Measurements from ENCODE around the gene PACRG.
A peak's percentile ranks its signal among the peaks of the same experiment; 100 is the strongest.

Gene PACRG

GRCh38 chr6:162798546-162799266 lies 70.9 kb downstream of the PACRG start:
- peak overlapping the region in 1 of 2 donors; percentile 12 for H3K4me3 Mint-ChIP-seq
- ATAC-seq = peak; percentile 88
- no peak overlapping the region for H3K27ac Mint-ChIP-seq
- no peak for DNase-seq
- no peaks in the 10 kb centered on the region for H3K27me3 Mint-ChIP-seq
- no peaks in the 10 kb centered on the region for H3K9me3 Mint-ChIP-seq
- peaks cover 16% of the 10 kb centered on the region for H3K4me1 Mint-ChIP-seq

- ATAC-seq = no peak
- no peak for DNase-seq
- Mint-ChIP-seq H3K27me3 (no peaks in the 10 kb centered on the region), H3K9me3 (no peaks in the 10 kb centered on the region), H3K4me1 (no peaks in the 10 kb centered on the region), H3K4me3 (no peak overlapping the region), H3K27ac (no peak overlapping the region)
Observed at GRCh38 chr6:162814426-162814973, 86.7 kb downstream of the PACRG start.

GRCh38 chr6:162817196-162817595 lies 89.4 kb downstream of the PACRG start:
- ATAC-seq = no peak
- Mint-ChIP-seq H3K9me3 (no peaks in the 10 kb centered on the region), H3K27ac (no peak overlapping the region), H3K4me1 (no peaks in the 10 kb centered on the region), H3K27me3 (no peaks in the 10 kb centered on the region), H3K4me3 (no peak overlapping the region)
- DNase-seq = no peak

GRCh38 chr6:162819284-162819683 lies 91.5 kb downstream of the PACRG start:
- Mint-ChIP-seq H3K27ac (no peak overlapping the region), H3K27me3 (no peaks in the 10 kb centered on the region), H3K9me3 (no peaks in the 10 kb centered on the region), H3K4me1 (no peaks in the 10 kb centered on the region), H3K4me3 (no peak overlapping the region)
- no peak for ATAC-seq
- no peak for DNase-seq

- ATAC-seq (no peak), DNase-seq (no peak)
- Mint-ChIP-seq H3K4me1 (no peaks in the 10 kb centered on the region), H3K9me3 (no peaks in the 10 kb centered on the region), H3K27ac (no peak overlapping the region), H3K27me3 (no peaks in the 10 kb centered on the region), H3K4me3 (no peak overlapping the region)
Observed at GRCh38 chr6:162821102-162821501, 93.3 kb downstream of the PACRG start.

GRCh38 chr6:162825597-162825996 lies 97.8 kb downstream of the PACRG start:
- DNase-seq (no peak), ATAC-seq (no peak)
- Mint-ChIP-seq H3K27ac (no peak overlapping the region), H3K27me3 (no peaks in the 10 kb centered on the region), H3K9me3 (peaks cover 0 to 7% of the 10 kb centered on the region in 2 donors), H3K4me3 (no peak overlapping the region), H3K4me1 (peaks cover 6% of the 10 kb centered on the region)

- DNase-seq (no peak), ATAC-seq (no peak)
- no peak overlapping the region for H3K27ac Mint-ChIP-seq
Observed at GRCh38 chr6:162829013-162829742, 101.4 kb downstream of the PACRG start.

GRCh38 chr6:162833776-162834175 lies 106.0 kb downstream of the PACRG start:
- Mint-ChIP-seq H3K9me3 (peaks cover 0 to 7% of the 10 kb centered on the region in 2 donors), H3K4me3 (no peak overlapping the region), H3K4me1 (no peaks in the 10 kb centered on the region), H3K27ac (no peak overlapping the region), H3K27me3 (no peaks in the 10 kb centered on the region)
- no peak for ATAC-seq
- no peak for DNase-seq

More at GRCh38 chr6:162829013-162829742, 101.4 kb downstream of the PACRG start:
- Mint-ChIP-seq H3K27me3 (no peaks in the 10 kb centered on the region), H3K4me1 (peaks cover 6% of the 10 kb centered on the region), H3K4me3 (no peak overlapping the region), H3K9me3 (peaks cover 0 to 7% of the 10 kb centered on the region in 2 donors)

GRCh38 chr6:162845972-162846371 lies 118.2 kb downstream of the PACRG start:
- no peaks in the 10 kb centered on the region for H3K27me3 Mint-ChIP-seq
- DNase-seq (no peak), ATAC-seq (no peak)
- H3K27ac Mint-ChIP-seq = no peak overlapping the region
- H3K4me1 Mint-ChIP-seq = no peaks in the 10 kb centered on the region
- H3K4me3 Mint-ChIP-seq = no peak overlapping the region
- peaks cover 0 to 10% of the 10 kb centered on the region in 2 donors for H3K9me3 Mint-ChIP-seq

- DNase-seq (no peak), ATAC-seq (no peak)
- no peaks in the 10 kb centered on the region for H3K4me1 Mint-ChIP-seq
- peaks cover 0 to 10% of the 10 kb centered on the region in 2 donors for H3K9me3 Mint-ChIP-seq
- H3K27me3 Mint-ChIP-seq = no peaks in the 10 kb centered on the region
- no peak overlapping the region for H3K27ac Mint-ChIP-seq
- H3K4me3 Mint-ChIP-seq = no peak overlapping the region
Observed at GRCh38 chr6:162846723-162847122, 118.9 kb downstream of the PACRG start.

- no peaks in the 10 kb centered on the region for H3K4me1 Mint-ChIP-seq
- H3K9me3 Mint-ChIP-seq = peaks cover 0 to 8% of the 10 kb centered on the region in 2 donors
- no peak overlapping the region for H3K27ac Mint-ChIP-seq
- no peaks in the 10 kb centered on the region for H3K27me3 Mint-ChIP-seq
- H3K4me3 Mint-ChIP-seq = no peak overlapping the region
- no peak for DNase-seq
- ATAC-seq = no peak
Observed at GRCh38 chr6:162849269-162849668, 121.5 kb downstream of the PACRG start.

GRCh38 chr6:162852192-162852591 lies 124.4 kb downstream of the PACRG start:
- no peak for DNase-seq
- no peaks in the 10 kb centered on the region for H3K9me3 Mint-ChIP-seq
- no peak overlapping the region for H3K27ac Mint-ChIP-seq
- no peaks in the 10 kb centered on the region for H3K4me1 Mint-ChIP-seq
- no peak for ATAC-seq
- no peak overlapping the region for H3K4me3 Mint-ChIP-seq
- no peaks in the 10 kb centered on the region for H3K27me3 Mint-ChIP-seq

- no peaks in the 10 kb centered on the region for H3K4me1 Mint-ChIP-seq
- no peak overlapping the region for H3K27ac Mint-ChIP-seq
- no peaks in the 10 kb centered on the region for H3K27me3 Mint-ChIP-seq
- H3K9me3 Mint-ChIP-seq = no peaks in the 10 kb centered on the region
- DNase-seq (no peak), ATAC-seq (no peak)
- H3K4me3 Mint-ChIP-seq = no peak overlapping the region
Observed at GRCh38 chr6:162852840-162853577, 125.2 kb downstream of the PACRG start.

GRCh38 chr6:162854228-162854627 lies 126.5 kb downstream of the PACRG start:
- Mint-ChIP-seq H3K4me3 (no peak overlapping the region), H3K27ac (no peak overlapping the region), H3K9me3 (no peaks in the 10 kb centered on the region), H3K27me3 (no peaks in the 10 kb centered on the region), H3K4me1 (no peaks in the 10 kb centered on the region)
- DNase-seq (no peak), ATAC-seq (no peak)

GRCh38 chr6:162854734-162855191 lies 127.0 kb downstream of the PACRG start:
- Mint-ChIP-seq H3K4me3 (no peak overlapping the region), H3K27me3 (no peaks in the 10 kb centered on the region), H3K4me1 (no peaks in the 10 kb centered on the region), H3K9me3 (no peaks in the 10 kb centered on the region), H3K27ac (no peak overlapping the region)
- ATAC-seq (no peak), DNase-seq (no peak)

Data from stimulated activated naive CD8-positive, alpha-beta T cell treated with anti-CD3 and anti-CD28 coated beads, Interleukin-15, amount 100 ng/mL, for 72 hours (primary cell).